AG10803 (cell line): Measurements from ENCODE around the gene DPM2.

Experiments used
- DNase-seq: peaks from one replicate; pipeline ENCODE4 v3.0.0; 2010; ENCODE audit warnings: low read depth
- H3K4me3 ChIP-seq: 2 replicates; pipeline ENCODE4 v1.5.1; 2011; ENCODE audit warnings: mild to moderate bottlenecking, low read length, control low read depth
- CTCF ChIP-seq: conservative IDR thresholded peaks from 2 replicates; pipeline ENCODE4 v1.5.1; 2011; ENCODE audit warnings: mild to moderate bottlenecking, low read length, control low read depth, inconsistent platforms

Gene DPM2

GRCh38 chr9:127915801-127916719, 21.6 kb downstream of the DPM2 start:
- no peak for TF ChIP-seq CTCF
- DNase-seq, result no peak
- H3K4me3 ChIP-seq, result peak overlapping the region; percentile 80

GRCh38 chr9:127915325-127915752, 22.3 kb downstream of the DPM2 start:
- H3K4me3 ChIP-seq, result no peak overlapping the region; the same call in 1 of the 2 replicates
- DNase-seq, result no peak
- no peak for TF ChIP-seq CTCF

GRCh38 chr9:127913682-127914081, 24.0 kb downstream of the DPM2 start:
- no peak for DNase-seq
- no peak for TF ChIP-seq CTCF
- no peak overlapping the region for H3K4me3 ChIP-seq

- no peak for TF ChIP-seq CTCF
- no peak for DNase-seq
- no peak overlapping the region for H3K4me3 ChIP-seq
Observed at GRCh38 chr9:127912882-127913281, 24.8 kb downstream of the DPM2 start.

GRCh38 chr9:127912296-127912695, 25.4 kb downstream of the DPM2 start:
- no peak overlapping the region for H3K4me3 ChIP-seq
- TF ChIP-seq CTCF, result no peak
- no peak for DNase-seq

- peak; percentile 50 for TF ChIP-seq CTCF
- peak; percentile 83 for DNase-seq
Observed at GRCh38 chr9:127910613-127911205, 26.9 kb downstream of the DPM2 start.

More at GRCh38 chr9:127910613-127911205, 26.9 kb downstream of the DPM2 start:
- no peak overlapping the region for H3K4me3 ChIP-seq
